K562 (cell line): ENCODE data around the gene DHX8.

Experiments
- CTCF ChIP-seq, 3 experiments: IDR thresholded peaks in 2 of 3; conservative IDR thresholded peaks in 1 of 3; 2 replicates each; pipeline ENCODE4 v1.5.1; 2011 to 2012; ENCODE audit warnings: low read length in 3 of 3, mild to moderate bottlenecking in 3 of 3, control low read depth in 2 of 3, improper control_type of control experiment in 1 of 3, inconsistent platforms in 1 of 3, low read depth in 1 of 3, mixed read lengths in 1 of 3, moderate library complexity in 1 of 3; ENCODE audit not compliant: insufficient read depth in 2 of 3
- EZH2 ChIP-seq: IDR thresholded peaks from 2 replicates; pipeline ENCODE4 v1.6.1; 2012; ENCODE audit warnings: low read depth, mild to moderate bottlenecking, inconsistent platforms, low read length, borderline replicate concordance
- KHSRP ChIP-seq: fragments of 450-650 bp; IDR thresholded peaks from 2 replicates; pipeline ENCODE4 v1.6.1; 2017
- NFXL1 ChIP-seq: fragments of 450-650 bp; formaldehyde crosslinking; IDR thresholded peaks from 2 replicates; pipeline ENCODE4 v1.4.0; 2021; ENCODE audit warnings: mild to moderate bottlenecking
- RFX5 ChIP-seq: IDR thresholded peaks from 2 replicates; pipeline ENCODE4 v1.6.1; 2011; ENCODE audit warnings: low read depth, mild to moderate bottlenecking, improper control_type of control experiment, low read length
- SAFB ChIP-seq: fragments of 200-400 bp; formaldehyde crosslinking; IDR thresholded peaks from 2 replicates; pipeline ENCODE4 v1.6.1; 2017; ENCODE audit warnings: low read depth, low read length, borderline replicate concordance
- ZFP91 ChIP-seq: sonication (generic); formaldehyde crosslinking; IDR thresholded peaks from 2 replicates; pipeline ENCODE4 v1.8.0; 2022; ENCODE audit warnings: mild to moderate bottlenecking, missing genetic modification reagents

- TF ChIP-seq EZH2 (no peak), CTCF (IDR thresholded peaks at IDR 0.05 in 2 of 3, conservative IDR thresholded peaks at IDR 0.05 in 1 of 3; ENCODE audit: insufficient read depth in 2 of 3, low read depth in 1 of 3, low read length in 3 of 3) (no peak), RFX5 (no peak), NFXL1 (no peak), SAFB (no peak), KHSRP (no peak), ZFP91 (CRISPR knock-in tag) (no peak)
Measured at GRCh38 chr17:43517161-43517560, 33.4 kb downstream of the DHX8 start.
